CD4-positive, alpha-beta T cell treated with Interferon alpha-2 for 1 hour (primary cell): ENCODE measurements around the gene SGF29.
"Not testable (repeated sequence)": the region's sequence is repeated elsewhere in the genome, so short reads cannot be mapped to it uniquely, and the experiment has no call there.

Experiments
- DNase-seq, 2 donors: peaks; one replicate each; pipeline ENCODE4 v3.0.0-alpha.2; 2020 to 2022

Gene SGF29

GRCh38 chr16:28567292-28567691, 13.6 kb downstream of the SGF29 start:
- DNase-seq, result no peak

- DNase-seq, result no peak
Observed at GRCh38 chr16:28569021-28569420, 15.3 kb downstream of the SGF29 start.

GRCh38 chr16:28569968-28570752, 16.4 kb downstream of the SGF29 start:
- no peak for DNase-seq

GRCh38 chr16:28572696-28573510, 19.2 kb downstream of the SGF29 start:
- DNase-seq, result no peak

DNA sequence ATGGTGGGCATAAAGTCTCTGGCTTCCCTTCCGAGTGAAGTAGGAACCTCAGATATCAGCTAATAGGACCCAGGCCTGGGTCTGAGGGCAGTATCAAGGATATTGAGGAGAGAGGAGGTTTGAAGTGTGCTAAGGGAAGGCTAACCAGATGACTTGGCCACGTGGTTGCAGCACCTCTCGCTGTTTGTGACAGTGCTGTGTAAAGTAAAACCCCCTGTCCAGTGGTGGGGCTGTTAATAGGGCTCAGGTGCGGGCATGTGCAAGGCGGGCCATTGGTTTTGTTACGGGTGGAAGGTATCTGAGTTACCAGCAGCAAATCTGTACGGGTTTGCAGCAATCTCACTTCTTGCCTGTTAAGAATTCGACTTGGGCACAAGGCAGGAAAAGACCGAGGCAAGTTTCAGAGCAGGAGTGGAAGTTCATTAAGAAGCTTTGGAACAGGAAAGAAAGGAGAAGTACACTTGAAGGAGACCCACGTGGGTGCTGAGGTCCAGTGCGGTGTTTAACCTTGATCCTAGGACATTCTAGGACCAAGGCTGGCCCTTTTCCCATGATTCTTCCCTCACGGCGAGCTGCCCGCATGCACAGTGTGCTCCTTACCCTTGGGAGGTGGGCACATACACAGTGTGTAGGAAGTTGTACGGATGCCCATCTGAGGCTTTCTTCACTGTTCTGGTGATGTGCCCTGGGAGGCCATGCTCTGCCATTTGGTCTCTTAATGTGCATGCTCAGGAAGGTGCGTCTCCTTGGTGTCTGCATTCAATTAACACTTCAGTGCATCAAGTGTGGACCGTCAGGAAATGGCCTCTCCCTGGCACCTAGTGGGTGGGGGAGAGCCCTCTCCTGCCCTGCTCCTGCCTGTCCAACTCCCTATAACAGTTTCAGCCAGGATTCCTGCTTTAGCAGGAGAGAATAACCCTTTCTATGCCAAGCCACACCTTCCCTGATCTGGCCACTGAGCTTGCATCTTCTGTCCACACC, 20.3 kb downstream of the SGF29 start:
- DNase-seq, result no peak

DNA sequence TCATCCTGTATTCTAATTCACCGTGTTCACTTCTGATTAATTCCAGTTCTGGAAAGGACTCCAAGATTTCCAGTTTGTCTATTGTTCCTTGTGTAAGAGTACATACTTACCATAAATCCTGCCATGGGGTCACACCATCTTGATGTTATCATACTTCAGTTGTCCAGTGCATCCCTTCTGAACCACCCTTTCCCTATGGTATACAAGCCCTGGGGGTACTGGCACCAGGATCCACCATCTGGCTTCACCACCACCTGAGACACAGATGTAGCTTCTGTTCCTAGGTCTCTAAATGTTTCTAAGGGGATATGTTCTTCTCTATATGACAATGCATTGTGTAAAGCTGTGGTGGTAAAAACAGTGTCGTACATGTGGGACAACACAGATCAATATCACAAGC, 21.2 kb downstream of the SGF29 start:
- no peak for DNase-seq

DNA sequence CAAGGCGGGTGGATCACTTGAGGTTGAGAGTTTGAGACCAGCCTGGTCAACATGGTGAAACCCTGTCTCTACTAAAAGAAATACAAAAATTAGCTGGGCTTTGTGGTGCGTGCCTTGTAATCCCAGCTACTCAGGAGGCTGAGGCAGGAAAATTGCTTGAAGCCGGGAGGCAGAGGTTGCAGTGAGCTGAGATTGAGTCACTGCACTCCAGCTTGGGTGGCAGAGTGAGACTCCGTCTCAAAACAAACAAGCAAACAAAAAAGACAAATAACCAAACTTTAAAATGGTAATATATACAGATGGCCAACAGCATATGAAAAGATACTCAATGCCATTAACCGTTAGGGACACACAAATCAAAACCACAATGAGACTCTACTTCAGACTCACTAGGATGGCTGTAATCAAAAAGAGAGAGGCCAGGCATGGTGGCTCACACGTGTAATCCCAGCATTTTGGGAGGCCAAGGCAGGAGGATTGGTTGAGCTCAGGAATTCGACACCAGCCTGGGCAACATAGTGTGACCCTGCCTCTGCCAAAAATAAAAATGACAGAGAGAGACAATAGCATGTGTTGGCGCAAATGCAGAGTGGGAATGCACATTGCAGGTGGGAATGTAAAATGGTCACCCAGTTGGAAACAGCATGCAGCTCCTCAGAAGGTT, 21.9 kb downstream of the SGF29 start:
- DNase-seq, result no peak

- no peak for DNase-seq
Observed at GRCh38 chr16:28580726-28581315, 27.1 kb downstream of the SGF29 start.

DNA sequence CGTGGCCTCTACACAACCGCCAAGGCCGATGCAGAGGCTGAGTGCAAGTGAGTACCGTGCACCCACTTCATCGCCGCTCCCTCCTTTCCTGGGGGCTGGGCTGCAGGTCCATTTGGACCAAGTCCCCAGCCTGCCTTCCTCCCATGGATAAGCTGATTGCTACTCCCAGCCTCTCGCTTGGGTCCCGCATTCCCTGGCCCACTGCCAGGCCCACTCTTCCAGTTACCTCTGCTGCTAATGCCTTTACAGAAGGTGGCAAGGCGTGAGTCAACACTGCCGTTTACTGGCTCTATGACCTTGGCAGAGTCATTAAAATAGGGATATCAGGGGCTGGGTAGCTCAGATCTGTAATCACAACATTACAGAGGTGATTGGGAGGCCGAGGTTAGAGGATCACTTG, 32.0 kb downstream of the SGF29 start:
- DNase-seq, result no peak

DNA sequence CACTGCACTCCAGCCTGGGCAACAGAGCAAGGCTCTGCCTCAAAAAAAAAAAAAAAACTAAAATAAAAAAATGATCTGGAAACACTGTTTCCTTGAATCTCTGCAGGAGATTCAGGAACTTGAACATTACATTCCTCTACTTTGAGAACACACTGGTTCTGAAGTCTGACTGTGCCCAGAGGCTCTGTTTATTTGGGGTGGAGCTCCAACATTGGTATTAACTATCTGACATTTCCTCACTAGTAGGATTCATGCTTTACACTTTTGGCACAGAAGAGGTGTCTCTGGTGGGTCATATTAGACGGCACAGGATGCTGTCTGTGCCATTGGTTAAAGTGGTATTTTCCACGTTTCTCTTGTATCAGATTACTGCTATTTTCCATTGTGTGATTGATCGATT, 32.7 kb downstream of the SGF29 start:
- no peak for DNase-seq

- DNase-seq, result no peak
Observed at GRCh38 chr16:28587386-28587785, 33.7 kb downstream of the SGF29 start.

DNA sequence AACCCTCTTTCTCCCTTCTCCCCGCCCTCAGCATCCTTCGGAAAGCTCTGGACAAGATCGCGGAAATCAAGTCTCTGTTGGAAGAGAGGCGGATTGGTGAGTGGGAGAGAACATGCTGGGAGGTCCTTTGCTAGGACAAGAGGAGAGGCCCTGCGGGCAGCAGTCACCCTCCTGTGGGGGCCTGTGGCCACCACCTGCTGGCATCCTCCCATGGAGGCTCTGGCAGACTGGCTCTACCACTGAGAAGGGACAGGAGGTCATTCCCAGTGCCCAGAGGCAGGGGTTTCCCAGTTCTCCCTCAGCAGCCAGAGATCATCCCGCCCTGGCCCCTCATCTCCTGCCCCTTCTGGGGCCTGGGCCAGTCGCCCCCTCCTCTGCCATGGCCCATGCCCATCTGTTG, 35.3 kb downstream of the SGF29 start:
- DNase-seq, result no peak

DNA sequence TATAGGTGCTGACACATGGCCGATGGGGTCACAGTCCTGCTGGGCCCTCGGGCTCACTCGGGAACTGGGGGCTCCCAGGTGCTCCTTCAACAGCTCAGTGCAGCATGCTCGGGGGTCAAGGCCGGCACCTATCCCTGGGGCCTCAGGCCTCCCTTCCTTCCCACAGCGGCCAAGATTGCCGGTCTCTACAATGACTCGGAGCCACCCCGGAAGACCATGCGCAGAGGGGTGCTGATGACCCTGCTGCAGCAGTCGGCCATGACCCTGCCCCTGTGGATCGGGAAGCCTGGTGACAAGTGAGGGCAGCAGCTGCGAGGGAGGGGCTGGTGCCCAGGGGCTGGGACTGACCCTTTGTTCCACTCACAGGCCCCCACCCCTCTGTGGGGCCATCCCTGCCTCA, 36.2 kb downstream of the SGF29 start:
- DNase-seq, result no peak

- DNase-seq, result no peak
Observed at GRCh38 chr16:28590384-28591340, 36.9 kb downstream of the SGF29 start.

DNA sequence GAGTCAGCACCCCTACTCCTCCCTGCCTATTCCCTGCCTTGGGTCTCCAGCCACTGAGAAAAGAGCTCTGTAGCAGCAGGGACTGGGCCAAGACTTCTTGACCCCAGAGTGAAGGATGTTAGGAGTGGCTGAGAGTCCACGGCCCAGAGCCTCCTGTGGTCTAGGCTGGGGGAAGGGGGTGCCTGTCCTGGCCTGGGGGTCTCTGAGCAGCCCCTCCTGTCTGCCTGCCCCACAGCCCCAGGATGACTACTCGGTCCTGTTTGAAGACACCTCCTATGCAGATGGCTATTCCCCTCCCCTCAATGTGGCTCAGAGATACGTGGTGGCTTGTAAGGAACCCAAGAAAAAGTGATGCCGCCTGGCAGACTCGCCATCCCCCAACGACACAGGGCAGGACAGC, 37.6 kb downstream of the SGF29 start:
- no peak for DNase-seq

- no peak for DNase-seq
Observed at GRCh38 chr16:28592511-28592910, 38.8 kb downstream of the SGF29 start.

- no peak for DNase-seq
Observed at GRCh38 chr16:28592979-28593553, 39.3 kb downstream of the SGF29 start.

DNA sequence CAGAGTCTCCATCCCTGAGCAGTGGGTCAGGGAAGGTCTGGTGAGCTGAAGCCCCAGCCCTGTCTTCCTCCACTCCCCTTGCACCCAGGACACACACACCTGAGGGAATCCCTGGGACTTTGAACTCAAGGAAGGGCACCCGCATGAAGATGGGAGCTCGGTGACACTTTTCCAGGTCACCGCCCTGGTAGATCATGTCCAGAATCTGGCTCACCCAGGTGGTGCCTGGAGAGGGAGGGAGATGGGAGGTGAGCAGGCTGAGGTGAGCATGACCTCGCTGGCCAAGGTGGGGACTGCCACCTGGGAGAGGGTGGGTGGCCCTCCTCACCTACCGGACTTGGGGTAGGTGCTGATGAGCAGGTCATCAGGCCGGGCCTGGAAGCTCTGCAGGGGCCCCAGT, 41.7 kb downstream of the SGF29 start:
- not testable (repeated sequence) for DNase-seq

DNA sequence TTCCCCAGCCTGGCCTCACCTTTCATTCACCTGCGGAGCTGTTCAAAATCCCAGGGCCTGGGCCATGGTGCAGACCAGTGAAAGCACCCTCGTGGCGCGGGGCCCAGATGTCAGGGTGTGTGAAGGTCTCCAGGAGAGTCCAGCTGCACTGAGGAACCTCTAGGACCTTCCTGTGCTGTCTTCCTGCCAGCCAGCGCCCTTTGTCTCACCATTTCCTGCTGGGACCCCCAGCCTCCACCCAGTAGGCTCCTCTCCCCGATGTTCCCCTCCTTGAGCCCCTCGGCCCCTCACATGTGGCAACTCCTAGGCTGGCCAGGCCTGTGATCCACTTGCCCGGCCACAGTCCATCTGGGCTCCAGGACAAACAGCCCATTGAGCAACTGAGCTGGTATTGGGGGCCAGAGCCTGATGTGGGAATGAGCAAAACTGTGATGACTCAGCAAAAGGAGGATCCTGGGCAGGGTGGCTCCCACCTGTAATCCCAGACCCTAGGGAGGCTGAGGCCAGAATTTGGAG, 42.5 kb downstream of the SGF29 start:
- no peak for DNase-seq
